PFSK-1 (cell line): ENCODE results near the gene WBP11.

Experiments
- POLR2AphosphoS5 ChIP-seq: IDR thresholded peaks from 2 replicates; pipeline ENCODE4 v1.6.1; 2012; ENCODE audit warnings: low read depth, mild to moderate bottlenecking, control low read depth, low read length, moderate library complexity
- SIN3A ChIP-seq: IDR thresholded peaks from 2 replicates; pipeline ENCODE4 v1.6.1; 2012; ENCODE audit warnings: mild to moderate bottlenecking, low read length, moderate library complexity, borderline replicate concordance; ENCODE audit not compliant: insufficient read depth
- TAF1 ChIP-seq: IDR thresholded peaks from 2 replicates; pipeline ENCODE4 v1.6.1; 2012; ENCODE audit warnings: low read length, control low read depth, borderline replicate concordance; ENCODE audit not compliant: insufficient read depth
- TF ChIP-seq, protein P1 (sequence below), 2 experiments: IDR thresholded peaks; 2 replicates each; pipeline versions ENCODE4 v1.6.1 to v1.8.0; 2011 to 2012; ENCODE audit warnings: low read depth in 2 of 2, low read length in 2 of 2, control low read depth in 1 of 2, inconsistent platforms in 1 of 2, mild to moderate bottlenecking in 1 of 2, moderate library complexity in 1 of 2; ENCODE audit not compliant: insufficient read depth in 1 of 2

DNA sequence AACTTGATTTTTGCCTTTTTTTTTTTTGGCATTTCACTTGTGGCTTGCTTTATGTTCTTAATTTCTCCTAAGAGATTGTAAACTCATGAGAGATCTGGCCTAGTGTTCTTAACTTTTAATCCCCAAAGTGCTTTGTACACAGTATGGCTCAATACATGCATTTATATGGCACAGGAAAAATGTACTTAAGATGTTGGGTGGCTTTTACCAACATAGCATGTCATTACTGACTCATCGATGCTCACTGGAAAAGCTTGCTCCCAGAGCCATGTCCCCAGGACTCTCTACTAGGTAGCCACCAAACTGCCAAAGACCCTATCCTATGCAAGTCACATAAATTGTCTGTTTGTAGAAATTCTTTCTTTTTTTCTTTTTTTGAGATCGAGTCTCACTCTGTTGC lies 23.8 kb upstream of the WBP11 start:
- TF ChIP-seq, protein P1, sequence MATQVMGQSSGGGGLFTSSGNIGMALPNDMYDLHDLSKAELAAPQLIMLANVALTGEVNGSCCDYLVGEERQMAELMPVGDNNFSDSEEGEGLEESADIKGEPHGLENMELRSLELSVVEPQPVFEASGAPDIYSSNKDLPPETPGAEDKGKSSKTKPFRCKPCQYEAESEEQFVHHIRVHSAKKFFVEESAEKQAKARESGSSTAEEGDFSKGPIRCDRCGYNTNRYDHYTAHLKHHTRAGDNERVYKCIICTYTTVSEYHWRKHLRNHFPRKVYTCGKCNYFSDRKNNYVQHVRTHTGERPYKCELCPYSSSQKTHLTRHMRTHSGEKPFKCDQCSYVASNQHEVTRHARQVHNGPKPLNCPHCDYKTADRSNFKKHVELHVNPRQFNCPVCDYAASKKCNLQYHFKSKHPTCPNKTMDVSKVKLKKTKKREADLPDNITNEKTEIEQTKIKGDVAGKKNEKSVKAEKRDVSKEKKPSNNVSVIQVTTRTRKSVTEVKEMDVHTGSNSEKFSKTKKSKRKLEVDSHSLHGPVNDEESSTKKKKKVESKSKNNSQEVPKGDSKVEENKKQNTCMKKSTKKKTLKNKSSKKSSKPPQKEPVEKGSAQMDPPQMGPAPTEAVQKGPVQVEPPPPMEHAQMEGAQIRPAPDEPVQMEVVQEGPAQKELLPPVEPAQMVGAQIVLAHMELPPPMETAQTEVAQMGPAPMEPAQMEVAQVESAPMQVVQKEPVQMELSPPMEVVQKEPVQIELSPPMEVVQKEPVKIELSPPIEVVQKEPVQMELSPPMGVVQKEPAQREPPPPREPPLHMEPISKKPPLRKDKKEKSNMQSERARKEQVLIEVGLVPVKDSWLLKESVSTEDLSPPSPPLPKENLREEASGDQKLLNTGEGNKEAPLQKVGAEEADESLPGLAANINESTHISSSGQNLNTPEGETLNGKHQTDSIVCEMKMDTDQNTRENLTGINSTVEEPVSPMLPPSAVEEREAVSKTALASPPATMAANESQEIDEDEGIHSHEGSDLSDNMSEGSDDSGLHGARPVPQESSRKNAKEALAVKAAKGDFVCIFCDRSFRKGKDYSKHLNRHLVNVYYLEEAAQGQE (IDR thresholded peaks at IDR 0.05; ENCODE audit: insufficient read depth in 1 of 2, low read depth in 2 of 2, low read length in 2 of 2) = no peak
- TF ChIP-seq TAF1 (no peak), SIN3A (no peak), POLR2AphosphoS5 (no peak)
